HL-60 (cell line): ENCODE data around the gene NUDT16.

Source experiments
- DNase-seq, 2 experiments: peaks; one replicate each; pipeline ENCODE4 v3.0.0-alpha.2; 2010 to 2020; ENCODE audit warnings: low read depth in 1 of 2, low spot score in 1 of 2
- H3K27ac ChIP-seq: fragments of 250-450 bp; sonication (Bioruptor Pico); replicated peaks from 2 replicates; pipeline ENCODE4 v1.5.1; 2020; ENCODE audit warnings: mild to moderate bottlenecking, moderate library complexity
- H3K27me3 ChIP-seq: fragments of 250-450 bp; sonication (Bioruptor Pico); 2 replicates; pipeline ENCODE4 v1.5.1; 2021; ENCODE audit warnings: mild to moderate bottlenecking, moderate library complexity; ENCODE audit not compliant: insufficient read depth, poor library complexity, severe bottlenecking
- H3K4me3 ChIP-seq: replicated peaks from 2 replicates; pipeline ENCODE4 v1.5.1; 2011; ENCODE audit warnings: mild to moderate bottlenecking, control low read depth, low read length; ENCODE audit not compliant: insufficient read depth
- CTCF ChIP-seq: IDR thresholded peaks from one replicate; pipeline ENCODE4 v1.5.1; 2011; ENCODE audit warnings: low read length, control low read depth, inconsistent platforms; ENCODE audit not compliant: insufficient read depth
- GABPA ChIP-seq: IDR thresholded peaks from 2 replicates; pipeline ENCODE4 v1.6.1; 2012; ENCODE audit warnings: low read depth
- POLR2AphosphoS5 ChIP-seq: IDR thresholded peaks from 2 replicates; pipeline ENCODE4 v1.6.1; 2012; ENCODE audit warnings: low read depth
- REST ChIP-seq: IDR thresholded peaks from 2 replicates; pipeline ENCODE4 v1.6.1; 2012; ENCODE audit warnings: low read depth; ENCODE audit not compliant: insufficient replicate concordance
- SPI1 ChIP-seq: IDR thresholded peaks from 2 replicates; pipeline ENCODE4 v1.6.1; 2012; ENCODE audit warnings: low read depth, mild to moderate bottlenecking, borderline replicate concordance

The NUDT16 gene

GRCh38 chr3:131394400-131394799 is 12.8 kb downstream of the NUDT16 start:
- no peak for DNase-seq
- Histone ChIP-seq H3K4me3 (no peak overlapping the region), H3K27ac (no peak overlapping the region), H3K27me3 (no peaks in the 10 kb centered on the region)
- TF ChIP-seq CTCF (no peak), GABPA (no peak), REST (no peak), POLR2AphosphoS5 (no peak), SPI1 (no peak)

- no peak overlapping the region for H3K4me3 ChIP-seq
- no peak overlapping the region for H3K27ac ChIP-seq
- H3K27me3 ChIP-seq: no peaks in the 10 kb centered on the region
- no peak for TF ChIP-seq CTCF
- TF ChIP-seq GABPA: no peak
- DNase-seq: no peak
These were observed 14.6 kb downstream of the NUDT16 start for GRCh38 chr3:131396170-131396569.

- Histone ChIP-seq H3K27ac (no peak overlapping the region), H3K27me3 (no peaks in the 10 kb centered on the region), H3K4me3 (no peak overlapping the region)
- no peak for TF ChIP-seq POLR2AphosphoS5
- TF ChIP-seq GABPA: no peak
- no peak for TF ChIP-seq CTCF
- TF ChIP-seq SPI1: no peak
- TF ChIP-seq REST: no peak
- no peak for DNase-seq
These were observed 16.3 kb downstream of the NUDT16 start for GRCh38 chr3:131397889-131398288.

GRCh38 chr3:131401978-131402377 is 20.4 kb downstream of the NUDT16 start:
- no peak overlapping the region for H3K27ac ChIP-seq
- no peak for DNase-seq
- H3K27me3 ChIP-seq: no peaks in the 10 kb centered on the region
- no peak overlapping the region for H3K4me3 ChIP-seq
- TF ChIP-seq POLR2AphosphoS5 (no peak), CTCF (no peak), REST (no peak), SPI1 (no peak), GABPA (no peak)
